ENCODE results near the gene C12orf43.
A peak's percentile ranks its signal among the peaks of the same experiment; 100 is the strongest.

C12orf43 gene

GRCh38 chr12:121038861-121039668 lies 22.8 kb upstream of the C12orf43 start, which contains the start of gene OASL:
Gene OASL, minus strand, starts transcription at chr12:121039246. Its CDS starts 275 bp downstream, at chr12:121038971.
- peaks cover 48% of the 10 kb centered on the region for H3K4me1 Mint-ChIP-seq
- peak within 1 kb of the TSS; percentile 96 for H3K4me3 Mint-ChIP-seq
- H3K9me3 Mint-ChIP-seq = no peaks in the 10 kb centered on the region
- peaks cover 1% of the 10 kb centered on the region for H3K36me3 Mint-ChIP-seq
- H3K27me3 Mint-ChIP-seq = no peaks in the 10 kb centered on the region
- H3K27ac Mint-ChIP-seq = peak within 1 kb of the TSS; percentile 69

DNA sequence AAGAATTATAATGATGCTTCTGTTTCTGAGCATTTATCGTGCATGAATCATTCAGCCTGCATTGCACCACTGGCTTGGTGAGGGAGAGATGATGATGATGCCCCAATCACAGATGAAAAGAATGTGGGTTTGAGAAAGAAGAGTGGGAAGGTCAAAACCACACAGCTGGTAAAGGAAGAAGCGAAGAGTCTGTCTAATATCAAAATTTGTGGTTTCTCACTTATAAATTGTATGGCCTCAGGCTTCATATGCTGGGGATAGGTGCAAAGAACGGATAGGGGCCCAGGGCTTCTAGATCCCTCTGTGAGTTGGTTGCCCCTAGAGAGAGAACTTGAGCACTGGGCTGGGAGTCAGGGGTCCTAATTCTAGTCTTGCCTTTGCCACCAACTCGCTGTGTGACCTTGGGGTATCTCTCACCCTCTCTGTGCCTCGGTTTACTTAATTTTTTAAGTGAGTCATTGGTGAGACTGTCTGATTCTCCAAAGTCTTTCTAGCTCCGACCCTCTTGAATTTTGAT lies 20.6 kb upstream of the C12orf43 start:
- Mint-ChIP-seq H3K4me1 (peaks cover 60% of the 10 kb centered on the region), H3K27me3 (no peaks in the 10 kb centered on the region), H3K27ac (peak overlapping the region; percentile 2), H3K4me3 (peak overlapping the region; percentile 96), H3K36me3 (peaks cover 7% of the 10 kb centered on the region), H3K9me3 (no peaks in the 10 kb centered on the region)

- Mint-ChIP-seq H3K36me3 (peaks cover 12% of the 10 kb centered on the region), H3K27me3 (no peaks in the 10 kb centered on the region), H3K4me1 (peaks cover 58% of the 10 kb centered on the region), H3K27ac (peak overlapping the region; percentile 76), H3K4me3 (peak overlapping the region; percentile 51), H3K9me3 (no peaks in the 10 kb centered on the region)
Measured at GRCh38 chr12:121034616-121035305, 18.5 kb upstream of the C12orf43 start.

DNA sequence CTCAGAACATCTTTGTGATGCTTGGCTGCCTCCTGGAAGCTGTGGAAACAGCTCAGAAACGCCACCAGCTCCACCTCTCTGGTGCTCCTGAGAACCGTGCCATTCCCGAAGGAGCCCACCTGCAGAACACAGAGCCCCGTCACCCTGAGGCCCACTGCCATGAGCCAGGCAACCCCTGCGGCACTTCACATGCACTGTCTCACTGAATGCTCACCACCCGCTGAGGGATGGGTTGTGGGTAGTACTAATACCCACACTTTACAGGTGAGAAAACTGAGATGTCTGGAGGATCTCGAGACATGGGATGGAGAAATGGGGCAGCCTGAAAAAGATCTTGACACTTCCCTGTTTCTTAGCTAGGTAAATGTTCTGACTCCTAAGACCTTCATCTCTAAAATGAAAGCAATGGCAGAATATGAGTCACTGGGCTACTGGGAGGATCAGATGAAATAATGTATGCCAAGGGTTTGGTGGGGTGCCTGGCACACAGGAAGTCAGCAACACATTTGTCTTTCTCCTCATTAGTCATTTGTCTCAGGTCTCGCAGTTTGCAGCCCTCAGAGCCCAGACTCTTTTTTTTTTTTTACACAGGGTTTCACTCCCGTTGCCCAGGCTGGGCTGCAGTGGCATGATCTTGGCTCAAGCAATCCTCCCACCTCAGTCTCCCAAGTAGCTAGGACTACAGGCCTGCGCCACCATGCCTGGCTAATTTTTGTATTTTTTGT lies 17.5 kb upstream of the C12orf43 start:
- no peaks in the 10 kb centered on the region for H3K27me3 Mint-ChIP-seq
- H3K4me1 Mint-ChIP-seq = peaks cover 50% of the 10 kb centered on the region
- no peaks in the 10 kb centered on the region for H3K9me3 Mint-ChIP-seq
- H3K4me3 Mint-ChIP-seq = peak overlapping the region; percentile 51
- H3K27ac Mint-ChIP-seq = peak overlapping the region; percentile 76
- H3K36me3 Mint-ChIP-seq = peaks cover 12% of the 10 kb centered on the region

DNA sequence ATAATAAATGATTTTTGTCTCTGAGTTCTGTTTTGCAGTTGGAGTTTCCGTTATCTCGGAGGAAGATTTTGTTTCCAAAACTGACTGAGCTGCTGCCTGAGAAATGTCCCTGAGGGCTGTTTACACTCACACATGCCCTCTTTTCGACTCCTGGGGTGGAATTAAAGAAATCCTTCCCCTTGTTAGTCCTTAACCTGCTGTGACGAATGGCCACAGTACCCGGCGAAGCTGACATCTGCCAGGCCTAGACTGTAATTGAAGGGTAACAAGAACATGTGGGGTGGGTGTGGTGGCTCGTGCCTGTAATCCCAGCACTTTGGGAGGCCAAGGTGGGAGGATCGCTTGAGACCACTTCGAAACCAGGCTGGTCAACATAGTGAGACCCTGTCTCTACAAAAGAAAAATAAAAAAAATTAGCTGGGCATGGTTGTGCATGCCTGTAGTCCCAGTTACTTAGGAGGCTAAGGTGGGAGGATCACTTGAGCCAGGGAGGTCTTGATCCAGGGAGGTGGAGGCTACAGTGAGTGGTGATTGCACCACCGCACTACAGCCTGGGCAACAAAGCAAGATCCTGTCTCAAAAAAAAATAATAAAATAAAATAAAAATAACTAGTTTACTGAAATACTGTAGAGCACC lies 14.4 kb upstream of the C12orf43 start:
- Mint-ChIP-seq H3K4me3 (no peak overlapping the region), H3K27me3 (no peaks in the 10 kb centered on the region), H3K36me3 (peaks cover 18% of the 10 kb centered on the region), H3K27ac (peak overlapping the region; percentile 41), H3K9me3 (no peaks in the 10 kb centered on the region), H3K4me1 (peaks cover 28% of the 10 kb centered on the region)

DNA sequence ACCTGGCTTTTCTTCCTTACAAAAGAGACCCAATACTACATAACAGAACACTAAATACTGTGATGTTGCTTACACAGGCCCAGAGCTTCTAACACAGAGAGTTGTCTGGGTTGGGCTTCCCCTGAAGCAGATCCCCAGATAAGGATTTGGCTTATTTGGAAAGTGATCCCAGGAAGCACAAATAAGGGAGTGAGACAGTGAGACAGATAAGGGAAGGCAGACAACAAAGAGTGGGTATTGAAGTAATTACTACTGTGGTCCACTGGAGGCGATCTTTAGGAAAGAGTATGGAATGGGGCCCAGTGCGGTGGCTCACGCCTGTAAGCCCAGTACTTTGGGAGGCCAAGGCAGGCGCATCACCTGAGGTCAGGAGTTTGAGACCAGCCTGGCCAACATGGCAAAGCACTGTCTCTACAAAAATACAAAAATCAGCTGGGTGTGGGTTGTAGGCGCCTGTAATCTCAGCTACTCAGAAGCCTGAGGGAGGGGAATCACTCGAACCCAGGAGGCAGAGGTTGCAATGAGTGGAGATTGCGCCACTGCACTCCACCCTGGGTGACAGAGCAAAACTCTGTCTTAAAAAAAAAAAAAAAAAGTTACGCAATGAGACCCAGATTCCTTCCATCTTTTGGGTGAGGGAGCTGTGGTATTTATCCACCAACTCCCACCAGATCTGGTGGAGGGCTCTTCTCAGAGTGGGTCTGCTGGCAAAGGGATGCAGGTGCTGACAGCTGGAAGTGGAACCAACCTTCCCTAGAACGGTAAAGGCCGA lies 10.2 kb upstream of the C12orf43 start:
- Mint-ChIP-seq H3K9me3 (no peaks in the 10 kb centered on the region), H3K4me3 (no peak overlapping the region), H3K36me3 (peaks cover 14% of the 10 kb centered on the region), H3K4me1 (no peaks in the 10 kb centered on the region), H3K27ac (no peak overlapping the region), H3K27me3 (no peaks in the 10 kb centered on the region)

DNA sequence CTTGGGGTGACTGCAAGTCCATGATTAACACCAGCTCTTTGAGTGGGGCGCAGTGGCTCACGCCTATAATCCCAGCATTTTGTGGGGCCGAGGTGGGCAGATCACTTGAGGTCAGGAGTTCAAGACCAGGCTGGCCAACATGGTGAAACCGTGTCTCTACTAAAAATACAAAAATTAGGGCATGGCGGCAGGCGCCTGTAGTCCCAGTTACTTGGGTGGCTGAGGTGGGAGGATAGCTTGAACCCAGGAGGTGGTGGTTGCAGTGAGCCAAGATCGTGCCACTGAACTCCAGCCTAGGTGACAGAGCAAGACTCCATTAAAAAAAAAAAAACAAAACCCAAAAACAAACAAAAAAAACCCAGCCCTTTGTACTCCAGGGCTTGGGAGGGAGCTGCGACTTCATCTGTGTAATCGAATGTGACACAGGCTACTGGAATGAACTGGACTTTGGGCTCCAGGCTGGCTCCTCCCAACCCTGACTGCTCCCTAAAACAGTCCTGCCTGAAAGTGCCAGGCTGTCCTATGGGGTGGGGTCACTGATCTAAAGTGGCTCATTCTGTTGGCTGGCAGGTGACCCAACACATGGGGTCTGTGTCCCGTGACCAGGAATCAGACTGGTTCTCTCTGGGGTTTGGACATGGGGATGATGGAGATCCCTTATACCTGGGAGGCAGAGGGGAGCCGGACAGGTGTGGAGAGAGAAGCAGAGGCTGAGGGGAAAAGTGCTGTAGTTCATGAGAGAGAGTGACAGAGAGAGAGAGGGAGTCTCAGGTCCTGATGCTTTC lies 9.3 kb upstream of the C12orf43 start:
- Mint-ChIP-seq H3K9me3 (no peaks in the 10 kb centered on the region), H3K4me3 (no peak overlapping the region), H3K27me3 (no peaks in the 10 kb centered on the region), H3K4me1 (no peaks in the 10 kb centered on the region), H3K36me3 (peaks cover 12% of the 10 kb centered on the region), H3K27ac (no peak overlapping the region)

GRCh38 chr12:121023799-121024198 lies 7.5 kb upstream of the C12orf43 start:
- H3K4me3 Mint-ChIP-seq = no peak overlapping the region
- no peaks in the 10 kb centered on the region for H3K9me3 Mint-ChIP-seq
- H3K36me3 Mint-ChIP-seq = peaks cover 9% of the 10 kb centered on the region
- H3K27ac Mint-ChIP-seq = no peak overlapping the region
- no peaks in the 10 kb centered on the region for H3K4me1 Mint-ChIP-seq
- no peaks in the 10 kb centered on the region for H3K27me3 Mint-ChIP-seq

DNA sequence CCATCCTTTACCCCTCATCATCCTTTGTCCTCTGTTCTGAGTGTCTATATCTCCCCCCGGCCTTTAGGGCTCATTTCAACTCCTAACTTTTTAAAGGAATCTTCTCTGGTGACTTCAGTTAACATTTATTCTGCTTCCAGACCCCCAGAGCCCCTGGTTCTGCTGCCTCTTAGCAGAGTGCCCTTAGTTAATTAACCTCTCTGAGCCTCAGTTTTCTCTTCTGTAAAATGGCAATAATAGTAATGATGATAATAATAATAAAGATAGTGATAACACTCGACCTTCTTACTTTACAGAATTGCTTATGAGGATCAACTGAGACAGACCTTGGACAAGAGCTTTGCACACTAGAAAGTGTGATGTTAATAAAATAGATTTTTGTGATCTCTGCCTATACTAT lies 6.4 kb upstream of the C12orf43 start:
- no peaks in the 10 kb centered on the region for H3K4me1 Mint-ChIP-seq
- peaks cover 7% of the 10 kb centered on the region for H3K36me3 Mint-ChIP-seq
- H3K9me3 Mint-ChIP-seq = no peaks in the 10 kb centered on the region
- H3K27me3 Mint-ChIP-seq = no peaks in the 10 kb centered on the region
- no peak overlapping the region for H3K4me3 Mint-ChIP-seq
- no peak overlapping the region for H3K27ac Mint-ChIP-seq

DNA sequence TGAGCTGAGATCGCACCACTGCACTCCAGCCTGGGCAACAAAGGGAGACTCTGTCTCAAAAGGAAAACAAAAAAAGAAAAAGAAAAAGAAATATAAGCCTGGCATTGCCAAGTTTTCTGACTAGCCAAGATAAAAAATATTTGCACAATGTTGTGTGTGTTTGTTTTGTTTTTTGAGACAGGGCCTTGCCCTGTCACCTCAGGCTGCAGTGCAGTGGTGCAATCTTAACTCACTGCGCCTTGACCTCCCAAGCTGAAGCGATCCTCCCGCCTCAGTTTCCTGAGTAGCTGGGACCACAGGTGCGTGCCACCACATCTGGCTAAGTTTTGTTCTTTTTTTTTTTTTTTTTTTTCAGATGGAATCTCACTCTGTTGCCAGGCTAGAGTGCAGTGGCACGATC lies 5.5 kb upstream of the C12orf43 start:
- Mint-ChIP-seq H3K36me3 (peaks cover 7% of the 10 kb centered on the region), H3K9me3 (no peaks in the 10 kb centered on the region), H3K27ac (no peak overlapping the region), H3K27me3 (no peaks in the 10 kb centered on the region), H3K4me1 (no peaks in the 10 kb centered on the region), H3K4me3 (no peak overlapping the region)

DNA sequence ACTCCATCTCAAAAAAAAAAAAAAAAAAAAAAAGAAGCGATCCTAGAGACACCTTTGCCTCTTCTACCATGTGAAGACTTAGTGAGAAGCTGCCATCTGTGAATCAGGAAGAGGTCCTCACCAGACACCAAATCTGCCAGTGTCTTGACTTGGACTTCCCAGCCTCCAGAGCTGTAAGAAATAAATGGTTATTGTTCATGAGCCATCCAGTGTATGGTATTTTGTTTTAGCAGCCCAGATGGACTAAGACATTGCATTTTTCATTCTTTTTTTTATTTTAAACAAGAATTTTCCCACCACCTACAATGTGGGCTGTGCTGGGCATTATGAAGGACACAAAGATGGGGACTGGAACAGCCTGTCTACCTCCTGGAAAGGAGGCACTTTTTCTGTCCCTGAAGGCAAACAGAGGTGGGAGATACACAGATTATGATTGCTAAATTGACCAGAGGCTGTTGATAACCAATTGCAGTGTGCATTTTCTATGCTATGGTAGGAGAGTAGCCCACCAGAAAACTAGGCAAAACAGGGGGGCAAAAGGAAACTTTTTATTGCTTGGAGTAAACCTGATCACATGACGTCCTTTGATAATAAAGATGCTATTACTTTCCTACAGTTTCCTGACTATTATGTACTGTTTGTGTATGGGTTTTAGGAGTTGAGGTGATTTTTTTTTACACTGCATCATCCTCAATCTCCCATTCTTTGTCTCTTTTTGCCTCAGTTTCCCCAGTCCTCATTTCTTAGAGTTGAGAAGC lies 2.8 kb upstream of the C12orf43 start:
- Mint-ChIP-seq H3K4me3 (no peak overlapping the region), H3K9me3 (no peaks in the 10 kb centered on the region), H3K4me1 (peaks cover 18% of the 10 kb centered on the region), H3K27me3 (no peaks in the 10 kb centered on the region), H3K36me3 (peaks cover 3% of the 10 kb centered on the region), H3K27ac (no peak overlapping the region)

- H3K27me3 Mint-ChIP-seq = no peaks in the 10 kb centered on the region
- H3K9me3 Mint-ChIP-seq = no peaks in the 10 kb centered on the region
- H3K36me3 Mint-ChIP-seq = peaks cover 3% of the 10 kb centered on the region
- H3K4me3 Mint-ChIP-seq = no peak overlapping the region
- H3K27ac Mint-ChIP-seq = no peak overlapping the region
- peaks cover 22% of the 10 kb centered on the region for H3K4me1 Mint-ChIP-seq
Measured at GRCh38 chr12:121017966-121018491, 1.7 kb upstream of the C12orf43 start.

DNA sequence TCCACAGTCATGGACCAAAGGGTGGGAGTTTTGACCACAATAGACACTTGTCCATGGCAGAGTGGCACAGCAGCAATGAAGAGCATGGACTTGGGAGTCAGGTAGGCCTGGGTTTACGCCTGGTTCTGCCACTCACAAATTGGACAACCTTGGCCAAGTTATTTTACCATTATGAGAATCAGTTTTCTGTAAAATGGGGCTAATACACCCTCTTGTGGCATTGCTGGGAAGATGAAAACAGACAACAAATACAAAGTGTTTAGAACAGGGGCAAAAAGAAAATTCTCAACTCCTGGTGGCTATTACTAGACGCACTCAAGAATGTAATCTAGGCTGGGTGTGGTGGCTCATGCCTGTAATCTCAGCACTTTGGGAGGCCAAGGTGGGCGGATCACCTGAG lies 2.6 kb downstream of the C12orf43 start:
- Mint-ChIP-seq H3K27ac (no peak overlapping the region), H3K36me3 (peaks cover 8% of the 10 kb centered on the region), H3K4me3 (peak overlapping the region; percentile 33), H3K27me3 (no peaks in the 10 kb centered on the region), H3K9me3 (no peaks in the 10 kb centered on the region), H3K4me1 (peaks cover 22% of the 10 kb centered on the region)

Measured in activated naive CD4-positive, alpha-beta T cell treated with anti-CD3 and anti-CD28 coated beads, Interleukin-2, amount 50 U/mL, for 24 hours (primary cell).